Measurements from ENCODE around the gene TDRKH.

TDRKH gene

DNA sequence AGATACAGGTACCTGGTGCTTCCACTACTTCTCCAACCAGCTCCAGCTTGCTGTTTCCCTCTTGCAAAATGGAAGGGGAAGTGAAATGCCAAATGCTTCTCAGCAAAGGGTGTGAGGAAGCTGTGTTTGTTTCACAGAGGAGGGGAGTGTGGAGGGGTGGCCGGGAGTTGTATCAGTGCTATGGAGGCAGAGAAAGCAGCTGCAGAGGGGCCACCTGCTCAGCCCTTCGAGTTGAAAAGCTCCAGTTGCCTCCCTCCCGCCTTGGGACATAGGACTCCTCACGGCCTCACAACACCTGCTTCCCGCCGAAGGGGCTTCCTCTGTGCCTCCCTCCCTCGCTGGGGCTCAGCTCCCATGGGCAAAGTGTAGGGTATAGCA is 27.0 kb upstream of the TDRKH start:
- in situ Hi-C loops (cut with MboI; ENCODE audit: low sequenced_read_pairs, unreplicated experiment): no loop called here
- no peak for DNase-seq (ENCODE audit: low spot score)
- TF ChIP-seq, protein P1, sequence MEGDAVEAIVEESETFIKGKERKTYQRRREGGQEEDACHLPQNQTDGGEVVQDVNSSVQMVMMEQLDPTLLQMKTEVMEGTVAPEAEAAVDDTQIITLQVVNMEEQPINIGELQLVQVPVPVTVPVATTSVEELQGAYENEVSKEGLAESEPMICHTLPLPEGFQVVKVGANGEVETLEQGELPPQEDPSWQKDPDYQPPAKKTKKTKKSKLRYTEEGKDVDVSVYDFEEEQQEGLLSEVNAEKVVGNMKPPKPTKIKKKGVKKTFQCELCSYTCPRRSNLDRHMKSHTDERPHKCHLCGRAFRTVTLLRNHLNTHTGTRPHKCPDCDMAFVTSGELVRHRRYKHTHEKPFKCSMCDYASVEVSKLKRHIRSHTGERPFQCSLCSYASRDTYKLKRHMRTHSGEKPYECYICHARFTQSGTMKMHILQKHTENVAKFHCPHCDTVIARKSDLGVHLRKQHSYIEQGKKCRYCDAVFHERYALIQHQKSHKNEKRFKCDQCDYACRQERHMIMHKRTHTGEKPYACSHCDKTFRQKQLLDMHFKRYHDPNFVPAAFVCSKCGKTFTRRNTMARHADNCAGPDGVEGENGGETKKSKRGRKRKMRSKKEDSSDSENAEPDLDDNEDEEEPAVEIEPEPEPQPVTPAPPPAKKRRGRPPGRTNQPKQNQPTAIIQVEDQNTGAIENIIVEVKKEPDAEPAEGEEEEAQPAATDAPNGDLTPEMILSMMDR (IDR thresholded peaks at IDR 0.05; ENCODE audit: borderline replicate concordance, control extremely low read depth, extremely low read depth, insufficient read depth, missing control alignments): no peak

DNA sequence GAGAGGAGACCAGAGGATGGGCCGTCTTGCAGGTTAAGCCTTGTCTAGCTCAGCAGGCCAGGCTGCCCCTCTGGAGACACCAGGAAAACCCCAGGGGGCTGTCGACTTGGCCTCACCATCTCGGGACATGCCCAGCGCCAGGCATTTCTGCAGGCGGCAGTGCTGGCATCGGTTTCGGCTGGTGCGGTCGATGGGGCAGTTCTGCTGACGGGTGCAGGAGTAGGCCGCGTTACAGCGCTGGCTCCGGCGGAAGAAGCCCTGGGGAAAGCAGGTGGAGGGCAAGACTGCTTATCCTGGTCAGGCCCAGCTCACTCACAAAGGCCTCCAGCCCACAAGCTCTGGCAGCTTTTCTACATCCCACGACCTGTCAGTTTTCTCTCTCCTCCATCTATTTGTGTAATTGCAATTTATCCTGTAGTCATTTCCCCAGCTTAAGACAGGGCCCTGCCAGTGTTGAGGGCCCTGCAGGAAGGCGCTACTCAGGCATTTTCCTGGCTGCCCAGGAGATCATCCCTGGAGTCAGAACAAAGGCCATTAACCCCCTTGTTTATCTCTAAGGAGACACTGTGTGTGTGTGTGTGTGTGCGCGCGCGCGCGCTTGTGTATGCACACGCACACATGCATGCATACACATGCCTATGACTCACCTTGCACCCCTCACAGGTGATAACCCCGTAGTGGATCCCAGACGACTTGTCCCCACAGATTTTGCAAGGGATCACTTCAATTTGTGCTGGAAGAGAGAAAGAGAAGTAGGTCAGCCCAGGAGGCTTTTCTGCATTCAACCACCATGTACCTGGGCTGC is 26.4 kb upstream of the TDRKH start:
- no peak for DNase-seq (ENCODE audit: low spot score)
- in situ Hi-C loops (cut with MboI; ENCODE audit: low sequenced_read_pairs, unreplicated experiment): no loop called here
- TF ChIP-seq, protein P1 (IDR thresholded peaks at IDR 0.05; ENCODE audit: borderline replicate concordance, control extremely low read depth, extremely low read depth, insufficient read depth, missing control alignments): no peak

DNA sequence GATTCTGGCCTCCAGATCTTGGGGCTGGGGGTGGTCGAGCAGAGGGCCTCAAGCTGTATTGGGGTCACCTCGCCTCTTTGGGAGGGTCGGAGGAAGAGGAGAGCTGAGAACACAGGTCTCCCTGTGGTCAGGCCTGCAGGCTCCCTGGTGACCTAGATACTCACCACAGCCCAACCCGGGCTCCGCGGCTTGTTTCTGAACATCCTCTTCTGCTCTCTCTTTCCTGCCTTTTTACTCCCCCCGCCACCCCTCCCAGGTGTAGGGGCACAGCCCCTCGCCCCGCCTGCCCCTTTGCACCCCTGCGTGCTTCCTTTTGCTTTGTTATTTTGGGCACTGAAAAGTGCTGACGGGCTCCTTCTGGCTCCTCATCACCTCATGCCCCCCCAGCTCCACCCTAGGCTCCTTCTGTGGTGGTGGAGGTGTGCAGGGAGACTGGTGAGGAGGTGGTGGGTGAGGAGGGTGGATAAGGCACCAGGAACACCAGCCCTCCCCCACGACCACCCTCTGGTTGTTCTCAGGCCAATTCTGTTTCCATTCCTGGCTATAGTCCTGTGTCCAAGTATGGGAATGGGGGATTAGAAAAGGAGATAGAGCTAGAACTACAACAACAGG is 25.5 kb upstream of the TDRKH start:
- in situ Hi-C loops (cut with MboI; ENCODE audit: low sequenced_read_pairs, unreplicated experiment): no loop called here
- TF ChIP-seq, protein P1 (IDR thresholded peaks at IDR 0.05; ENCODE audit: borderline replicate concordance, control extremely low read depth, extremely low read depth, insufficient read depth, missing control alignments): no peak
- no peak for DNase-seq (ENCODE audit: low spot score)

DNA sequence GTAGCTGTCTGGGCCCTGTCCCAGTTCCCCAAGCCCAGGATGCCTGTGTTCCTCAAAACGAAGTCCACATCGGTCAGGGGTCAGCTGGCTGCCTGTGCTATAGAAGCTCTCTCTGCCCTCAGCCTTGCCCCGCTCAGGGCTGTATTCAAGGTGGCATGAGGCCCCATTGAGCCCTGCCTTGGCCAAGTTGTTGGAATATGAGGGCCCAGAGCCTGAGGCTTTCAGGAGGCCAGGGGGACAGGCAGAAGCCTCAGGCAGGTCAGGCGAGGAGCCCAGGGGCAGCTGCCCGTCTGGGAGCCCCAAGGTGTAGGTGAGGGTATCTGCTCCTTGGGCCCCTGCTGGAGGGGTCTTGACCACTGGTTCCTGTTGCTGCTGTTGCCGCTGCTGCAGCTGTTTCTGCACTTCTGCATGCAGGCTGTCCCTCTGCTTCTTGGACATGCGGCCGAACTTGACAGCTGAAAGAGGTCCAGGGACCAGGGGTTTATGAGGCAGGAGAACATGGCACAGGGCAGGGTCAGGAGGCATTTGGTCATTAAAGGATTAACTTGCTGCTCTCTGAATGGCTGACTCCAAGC is 24.8 kb upstream of the TDRKH start:
- in situ Hi-C loops (cut with MboI; ENCODE audit: low sequenced_read_pairs, unreplicated experiment): no loop called here
- DNase-seq (ENCODE audit: low spot score): no peak
- TF ChIP-seq, protein P1 (IDR thresholded peaks at IDR 0.05; ENCODE audit: borderline replicate concordance, control extremely low read depth, extremely low read depth, insufficient read depth, missing control alignments): no peak

DNA sequence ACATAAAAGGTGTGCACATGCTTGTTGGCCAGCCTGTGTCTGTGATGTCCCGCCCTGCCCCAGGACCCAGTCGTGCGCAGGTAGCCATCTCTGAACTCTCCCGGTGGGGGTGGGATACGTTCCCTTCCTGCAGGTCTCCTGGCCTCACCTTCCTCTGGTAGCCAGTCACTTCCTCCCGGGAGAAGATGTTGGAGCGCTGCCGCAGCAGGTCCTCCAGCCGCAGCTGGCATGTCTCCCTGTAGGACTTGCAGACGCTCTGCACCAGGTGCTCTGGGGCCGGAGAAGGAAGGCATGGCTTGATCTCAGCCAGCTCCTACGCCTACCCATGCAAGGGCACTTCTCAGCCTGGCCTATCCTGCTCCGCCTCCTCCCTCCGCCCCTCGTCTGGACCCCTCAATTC is 24.1 kb upstream of the TDRKH start:
- DNase-seq (ENCODE audit: low spot score): no peak
- in situ Hi-C loops (cut with MboI; ENCODE audit: low sequenced_read_pairs, unreplicated experiment): no loop called here
- TF ChIP-seq, protein P1 (IDR thresholded peaks at IDR 0.05; ENCODE audit: borderline replicate concordance, control extremely low read depth, extremely low read depth, insufficient read depth, missing control alignments): no peak

DNA sequence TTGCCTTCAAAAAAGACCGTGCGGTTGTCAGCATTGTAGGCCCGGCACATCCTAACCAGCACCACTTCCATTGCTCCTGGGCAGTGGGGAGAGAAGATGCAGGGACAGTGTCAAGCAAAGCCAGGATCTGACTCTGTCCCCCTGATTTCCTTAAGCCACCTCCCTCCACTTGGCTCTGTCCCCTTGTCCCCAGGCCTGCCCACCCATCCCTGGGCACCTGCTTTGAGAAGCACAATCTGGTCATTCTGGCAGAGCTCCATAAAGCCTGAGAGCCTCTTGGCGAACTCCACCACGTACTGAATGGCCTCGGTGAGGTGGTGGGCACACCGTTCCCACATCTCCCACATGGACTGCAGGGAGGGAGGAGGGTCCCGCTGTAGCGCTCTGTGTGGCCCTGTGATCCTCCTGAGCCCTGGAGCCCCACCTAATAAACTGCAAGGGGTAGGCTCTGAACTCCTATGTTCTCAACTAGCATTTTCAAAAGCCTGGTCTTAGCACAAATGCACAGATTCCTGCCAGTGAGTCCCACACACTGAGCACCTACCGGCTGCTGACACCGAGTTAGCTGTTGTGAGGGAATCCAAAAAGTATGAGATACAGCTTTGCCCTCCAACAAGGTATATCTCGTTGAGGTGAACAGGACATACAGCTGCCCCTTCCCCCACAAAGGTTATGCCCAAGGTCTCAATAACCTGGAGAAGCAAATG is 23.1 kb upstream of the TDRKH start:
- TF ChIP-seq, protein P1 (IDR thresholded peaks at IDR 0.05; ENCODE audit: borderline replicate concordance, control extremely low read depth, extremely low read depth, insufficient read depth, missing control alignments): no peak
- in situ Hi-C loops (cut with MboI; ENCODE audit: low sequenced_read_pairs, unreplicated experiment): no loop called here
- no peak for DNase-seq (ENCODE audit: low spot score)

All from GM13976 (cell line).